HG03575 (cell line): ENCODE measurements around the gene MIS18BP1.
"Not testable (repeated sequence)": the region's sequence is repeated elsewhere in the genome, so short reads cannot be mapped to it uniquely, and the experiment has no call there.

ENCODE experiments used
- ATAC-seq: cut with Tn5 transposase; IDR thresholded peaks from one replicate; pipeline ENCODE4 v1.9.1; 2021; ENCODE audit not compliant: unreplicated experiment, insufficient number of reproducible peaks, low FRiP score; ENCODE audit errors: extremely low read depth

Gene MIS18BP1

GRCh38 chr14:45253070-45253753 is at the start of gene MIS18BP1:
Gene MIS18BP1, minus strand, starts transcription at chr14:45253202. Its CDS starts 5,916 bp downstream, at chr14:45247286.
- peak; percentile 54 for ATAC-seq

- no peak for ATAC-seq
Observed at GRCh38 chr14:45298423-45299117, 45.6 kb upstream of the MIS18BP1 start.

GRCh38 chr14:45294796-45295195 is 41.8 kb upstream of the MIS18BP1 start:
- ATAC-seq, result not testable (repeated sequence)

GRCh38 chr14:45290547-45290946 is 37.5 kb upstream of the MIS18BP1 start:
- ATAC-seq, result no peak

GRCh38 chr14:45287610-45288009 is 34.6 kb upstream of the MIS18BP1 start:
- ATAC-seq, result no peak

- ATAC-seq, result no peak
Observed at GRCh38 chr14:45284802-45285201, 31.8 kb upstream of the MIS18BP1 start.

- ATAC-seq, result not testable (repeated sequence)
Observed at GRCh38 chr14:45281731-45282400, 28.9 kb upstream of the MIS18BP1 start.

- no peak for ATAC-seq
Observed at GRCh38 chr14:45271858-45272537, 19.0 kb upstream of the MIS18BP1 start.

- no peak for ATAC-seq
Observed at GRCh38 chr14:45270031-45270430, 17.0 kb upstream of the MIS18BP1 start.

GRCh38 chr14:45267071-45267470 is 14.1 kb upstream of the MIS18BP1 start:
- no peak for ATAC-seq

GRCh38 chr14:45262637-45263036 is 9.6 kb upstream of the MIS18BP1 start:
- ATAC-seq, result no peak

- no peak for ATAC-seq
Observed at GRCh38 chr14:45261209-45261608, 8.2 kb upstream of the MIS18BP1 start.

GRCh38 chr14:45258805-45259204 is 5.8 kb upstream of the MIS18BP1 start:
- ATAC-seq, result no peak

GRCh38 chr14:45258073-45258472 is 5.1 kb upstream of the MIS18BP1 start:
- ATAC-seq, result no peak

GRCh38 chr14:45254771-45255170 is 1.8 kb upstream of the MIS18BP1 start:
- no peak for ATAC-seq

- ATAC-seq, result no peak
Observed at GRCh38 chr14:45253754-45254310, 830 bp upstream of the MIS18BP1 start.

GRCh38 chr14:45252366-45253069 is 484 bp downstream of the MIS18BP1 start:
- ATAC-seq, result no peak

- ATAC-seq, result peak; percentile 68
Observed at GRCh38 chr14:45251912-45252311, 1.1 kb downstream of the MIS18BP1 start.
